Gastrocnemius medialis (tissue), 4 donors: Measurements from ENCODE around the gene HS3ST6. TPM values are rescaled to one million over a fixed set of nuclear protein-coding genes. Genes with fewer than 3 reads are reported as not detected.
A peak's percentile ranks its signal among the peaks of the same experiment; 100 is the strongest.
"Not testable (repeated sequence)": the region's sequence is repeated elsewhere in the genome, so short reads cannot be mapped to it uniquely, and the experiment has no call there.

Experiments
- ATAC-seq, 2 donors: fragments of 150-250 bp; one replicate each; pipeline ENCODE4 v1.9.1; 2016
- DNase-seq, 2 donors: peaks; one replicate each; pipeline ENCODE4 v3.0.0-alpha.2; 2019
- H3K27ac ChIP-seq, 4 donors: fragments of 200-600 bp; sonication (generic); 1 replicate in 1 of 4; 2 replicates in 3 of 4; pipeline ENCODE4 v1.5.1; 2016 to 2018; ENCODE audit warnings: mild to moderate bottlenecking in 2 of 4, moderate library complexity in 1 of 4
- H3K27me3 ChIP-seq, 3 donors: fragments of 200-600 bp; sonication (generic) in 2 of 3; 1 replicate in 1 of 3; 2 replicates in 2 of 3; pipeline versions ENCODE4 v1.5.1 to v1.6.0; 2016 to 2019; ENCODE audit warnings: mild to moderate bottlenecking in 1 of 3, moderate library complexity in 1 of 3
- H3K36me3 ChIP-seq, 2 donors: fragments of 200-600 bp; sonication (generic) in 1 of 2; one replicate each; pipeline ENCODE4 v1.5.1; 2017 to 2018
- H3K4me1 ChIP-seq, 2 donors: fragments of 200-600 bp; sonication (generic) in 1 of 2; one replicate each; pipeline ENCODE4 v1.5.1; 2016 to 2017; ENCODE audit warnings: mild to moderate bottlenecking in 2 of 2
- H3K4me3 ChIP-seq, 4 donors: fragments of 200-600 bp; sonication (generic) in 3 of 4; 1 replicate in 1 of 4; 2 replicates in 3 of 4; pipeline ENCODE4 v1.5.1; 2016 to 2019; ENCODE audit warnings: mild to moderate bottlenecking in 2 of 4
- H3K9me3 ChIP-seq, 3 donors: fragments of 200-600 bp; sonication (generic) in 2 of 3; 1 replicate in 1 of 3; 2 replicates in 2 of 3; pipeline ENCODE4 v1.5.1; 2016 to 2019
- CTCF ChIP-seq, 5 experiments: fragments of 450-650 bp in 3 of 5; fragments of 200-600 bp in 2 of 5; sonication (generic) in 2 of 5; IDR thresholded peaks in 4 of 5; conservative IDR thresholded peaks in 1 of 5; 1 replicate in 4 of 5; 2 replicates in 1 of 5; pipeline ENCODE4 v1.5.1; 2016 to 2019; ENCODE audit warnings: antibody characterized with exemption in 5 of 5, mild to moderate bottlenecking in 3 of 5, moderate library complexity in 3 of 5
- POLR2A ChIP-seq, 2 donors: fragments of 450-650 bp; IDR thresholded peaks; one replicate each; pipeline ENCODE4 v1.6.1; 2017; ENCODE audit warnings: antibody characterized with exemption in 2 of 2, mild to moderate bottlenecking in 2 of 2, moderate library complexity in 2 of 2
- in situ Hi-C, 4 donors: fragments of 200-750 bp; cut with MboI; loops; one replicate each; pipeline versions ENCODE4 v1.15.0 to v1.8.0; 2017; ENCODE audit warnings: low sequenced_read_pairs in 4 of 4
- intact Hi-C: fragments of 100-400 bp; cut with DNase I; formaldehyde crosslinking; loops from one replicate; pipeline ENCODE4 v1.15.1; 2023; ENCODE audit warnings: low total_unique reads
- total RNA-seq, 4 donors: library from RNA; depleted of rRNA; stranded (reverse); fragments of >200 nt; gene quantifications; one replicate each; pipeline versions ENCODE4 v1.1.0 to v1.2.3, GENCODE V29; 2016

Gene HS3ST6
- total RNA-seq, 4 donors from 2014 or later: not detected

GRCh38 chr16:1959269-1960039 is 41.2 kb upstream of the HS3ST6 start, which contains the start of gene NDUFB10:
NDUFB10 (plus strand) TSS chr16:1959538; CDS start chr16:1959625, 87 bp downstream.
- in situ Hi-C loops (no loop called here), intact Hi-C loops (no loop called here)
- TF ChIP-seq CTCF (IDR thresholded peaks at IDR 0.05 in 4 of 5, conservative IDR thresholded peaks at IDR 0.05 in 1 of 5) (peak; percentile 50 to 79 (median 59)), POLR2A (IDR thresholded peaks at IDR 0.05) (peak; percentile 93 to 94)
- ATAC-seq: peak; percentile 83 to 89
- no peaks in the 10 kb centered on the region for H3K9me3 ChIP-seq
- H3K4me1 ChIP-seq: peaks cover 24 to 33% of the 10 kb centered on the region in 2 donors
- DNase-seq: peak; percentile 83 to 91
- H3K27ac ChIP-seq: peak within 1 kb of the TSS; percentile 84 to 100 (median 90)
- H3K27me3 ChIP-seq: no peaks in the 10 kb centered on the region
- H3K4me3 ChIP-seq: peak within 1 kb of the TSS; percentile 65 to 99 (median 83)
- peaks cover 0 to 25% of the 10 kb centered on the region in 2 donors for H3K36me3 ChIP-seq

- in situ Hi-C loops: no loop called here
- ATAC-seq: peak; percentile 0 to 17
- no peaks in the 10 kb centered on the region for H3K9me3 ChIP-seq
- peak overlapping the region; percentile 84 to 100 (median 90) for H3K27ac ChIP-seq
- no peaks in the 10 kb centered on the region for H3K27me3 ChIP-seq
- no peak for TF ChIP-seq POLR2A (IDR thresholded peaks at IDR 0.05)
- TF ChIP-seq CTCF (IDR thresholded peaks at IDR 0.05 in 4 of 5, conservative IDR thresholded peaks at IDR 0.05 in 1 of 5): no peak
- H3K4me3 ChIP-seq: peak overlapping the region; percentile 8 to 99 (median 83)
- H3K36me3 ChIP-seq: peaks cover 0 to 25% of the 10 kb centered on the region in 2 donors
- H3K4me1 ChIP-seq: peaks cover 29 to 33% of the 10 kb centered on the region in 2 donors
- intact Hi-C loops: no loop called here
- DNase-seq: no peak
These were observed 40.6 kb upstream of the HS3ST6 start for GRCh38 chr16:1958715-1959268.

GRCh38 chr16:1958143-1958491 is 39.9 kb upstream of the HS3ST6 start:
- H3K27me3 ChIP-seq, H3K4me3 ChIP-seq, ATAC-seq, in situ Hi-C loops, intact Hi-C loops, DNase-seq, H3K27ac ChIP-seq, H3K9me3 ChIP-seq: not testable (repeated sequence)
- Histone ChIP-seq H3K4me1 (peaks cover 33 to 35% of the 10 kb centered on the region in 2 donors), H3K36me3 (peaks cover 0 to 21% of the 10 kb centered on the region in 2 donors)

- intact Hi-C loops: not testable (repeated sequence)
These were observed 39.4 kb upstream of the HS3ST6 start for GRCh38 chr16:1957434-1958142.

GRCh38 chr16:1953734-1954133 is 35.5 kb upstream of the HS3ST6 start:
- H3K9me3 ChIP-seq: no peaks in the 10 kb centered on the region
- intact Hi-C loops (no loop called here), in situ Hi-C loops (no loop called here)
- H3K27me3 ChIP-seq: no peaks in the 10 kb centered on the region
- ATAC-seq: peak in 1 of 2 donors; percentile 18
- peaks cover 33 to 58% of the 10 kb centered on the region in 2 donors for H3K4me1 ChIP-seq
- H3K27ac ChIP-seq: peak overlapping the region; percentile 95 to 100 (median 98)
- no peaks in the 10 kb centered on the region for H3K36me3 ChIP-seq
- DNase-seq: peak in 1 of 2 donors; percentile 62
- TF ChIP-seq POLR2A (IDR thresholded peaks at IDR 0.05) (no peak), CTCF (IDR thresholded peaks at IDR 0.05 in 4 of 5, conservative IDR thresholded peaks at IDR 0.05 in 1 of 5) (no peak)
- H3K4me3 ChIP-seq: peak overlapping the region; percentile 51 to 67 (median 60)

More at GRCh38 chr16:1957434-1958142, 39.4 kb upstream of the HS3ST6 start:
- H3K27ac ChIP-seq, H3K9me3 ChIP-seq, in situ Hi-C loops, H3K4me3 ChIP-seq, DNase-seq, ATAC-seq, H3K27me3 ChIP-seq: not testable (repeated sequence)
- peaks cover 36 to 40% of the 10 kb centered on the region in 2 donors for H3K4me1 ChIP-seq
- peaks cover 0 to 16% of the 10 kb centered on the region in 2 donors for H3K36me3 ChIP-seq
